ENCODE results near the gene RND2.
"Not testable (repeated sequence)": the region's sequence is repeated elsewhere in the genome, so short reads cannot be mapped to it uniquely, and the experiment has no call there.

The RND2 gene

GRCh38 chr17:43024407-43025289 lies at the start of gene RND2:
TSS of gene RND2 (plus strand) at chr17:43025231. CDS start at chr17:43025348, 117 bp downstream.
- DNase-seq: peak in 54 of 56 donors; percentile 26 to 92 (median 80)

GRCh38 chr17:42975265-42975664 lies 49.8 kb upstream of the RND2 start:
- DNase-seq: no peak

GRCh38 chr17:42975701-42976100 lies 49.3 kb upstream of the RND2 start:
- DNase-seq: not testable (repeated sequence)

- DNase-seq: peak in 23 of 56 donors; percentile 11 to 53 (median 21)
Measured at GRCh38 chr17:42979511-42980273, 45.3 kb upstream of the RND2 start, which contains the start of gene PTGES3L. TSS of gene PTGES3L (minus strand) at chr17:42980080. CDS start at chr17:42980053, 27 bp downstream.

GRCh38 chr17:42980274-42980765 lies 44.7 kb upstream of the RND2 start, which contains the start of gene RUNDC1:
TSS of gene RUNDC1 (plus strand) at chr17:42980565. CDS start at chr17:42980577, 12 bp downstream.
- DNase-seq: peak in 55 of 56 donors; percentile 22 to 89 (median 72)

GRCh38 chr17:42980766-42981397 lies 44.1 kb upstream of the RND2 start:
- peak in 32 of 56 donors; percentile 4 to 45 (median 28) for DNase-seq

- DNase-seq: no peak
Measured at GRCh38 chr17:42982266-42982665, 42.8 kb upstream of the RND2 start.

GRCh38 chr17:42985225-42985624 lies 39.8 kb upstream of the RND2 start:
- no peak for DNase-seq

- no peak for DNase-seq
Measured at GRCh38 chr17:42989141-42989540, 35.9 kb upstream of the RND2 start.

- DNase-seq: no peak
Measured at GRCh38 chr17:42989726-42990652, 35.0 kb upstream of the RND2 start.

GRCh38 chr17:42991471-42991870 lies 33.6 kb upstream of the RND2 start:
- DNase-seq: no peak

GRCh38 chr17:42992872-42993271 lies 32.2 kb upstream of the RND2 start:
- no peak for DNase-seq

GRCh38 chr17:42993913-42994312 lies 31.1 kb upstream of the RND2 start:
- DNase-seq: not testable (repeated sequence)

GRCh38 chr17:42997390-42997983 lies 27.5 kb upstream of the RND2 start:
- no peak for DNase-seq

GRCh38 chr17:42997984-42998938 lies 26.8 kb upstream of the RND2 start, which contains the start of gene RPL27:
TSS of gene RPL27 (plus strand) at chr17:42998419. CDS start at chr17:42998751, 332 bp downstream.
- DNase-seq: peak; percentile 81 to 100 (median 98)

GRCh38 chr17:42999003-42999525 lies 26.0 kb upstream of the RND2 start:
- no peak for DNase-seq

GRCh38 chr17:43000894-43001293 lies 24.1 kb upstream of the RND2 start:
- DNase-seq: not testable (repeated sequence)
